ENCODE measurements around the gene FUT1. TPM values are rescaled to one million over a fixed set of nuclear protein-coding genes. Genes with fewer than 3 reads are reported as not detected.
A peak's percentile ranks its signal among the peaks of the same experiment; 100 is the strongest.

The FUT1 gene
- total and polyA plus RNA-seq, 2 of the 8 experiments (the other 6 are each of a cell fraction or from before 2014, with no cell fraction given), result 7.4 to 12.9 TPM

DNA sequence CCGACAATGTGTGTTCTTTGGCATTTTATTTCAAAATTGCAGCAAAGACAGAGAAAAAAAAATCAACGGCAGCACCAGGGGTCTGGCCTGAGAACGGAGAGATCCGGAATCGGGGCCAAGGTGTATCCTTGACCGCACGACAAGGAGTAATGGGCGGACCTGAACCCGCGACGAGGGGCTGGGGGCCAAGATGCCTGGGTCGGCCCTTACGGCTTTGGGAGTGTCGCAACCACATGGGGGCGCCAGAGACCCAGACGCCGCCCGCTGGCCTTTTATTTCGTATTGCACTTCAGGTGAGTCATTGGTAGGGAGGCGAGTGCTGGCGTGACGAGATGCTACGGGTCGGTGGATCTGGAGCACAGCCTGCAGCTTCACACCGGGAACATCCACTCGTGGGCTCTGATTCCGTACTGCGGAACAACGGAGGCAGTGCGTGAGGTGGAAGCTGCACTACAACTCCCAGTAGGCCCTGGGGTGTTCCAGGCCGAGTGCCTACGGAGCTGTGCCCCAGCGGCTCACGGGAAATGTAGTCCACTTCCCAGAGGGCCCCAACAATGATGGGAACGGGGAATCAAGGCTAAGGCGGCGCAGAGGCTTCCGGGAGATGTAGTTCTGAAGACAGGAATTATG, 42.7 kb upstream of the FUT1 start (continued):
- TF ChIP-seq, protein P1, sequence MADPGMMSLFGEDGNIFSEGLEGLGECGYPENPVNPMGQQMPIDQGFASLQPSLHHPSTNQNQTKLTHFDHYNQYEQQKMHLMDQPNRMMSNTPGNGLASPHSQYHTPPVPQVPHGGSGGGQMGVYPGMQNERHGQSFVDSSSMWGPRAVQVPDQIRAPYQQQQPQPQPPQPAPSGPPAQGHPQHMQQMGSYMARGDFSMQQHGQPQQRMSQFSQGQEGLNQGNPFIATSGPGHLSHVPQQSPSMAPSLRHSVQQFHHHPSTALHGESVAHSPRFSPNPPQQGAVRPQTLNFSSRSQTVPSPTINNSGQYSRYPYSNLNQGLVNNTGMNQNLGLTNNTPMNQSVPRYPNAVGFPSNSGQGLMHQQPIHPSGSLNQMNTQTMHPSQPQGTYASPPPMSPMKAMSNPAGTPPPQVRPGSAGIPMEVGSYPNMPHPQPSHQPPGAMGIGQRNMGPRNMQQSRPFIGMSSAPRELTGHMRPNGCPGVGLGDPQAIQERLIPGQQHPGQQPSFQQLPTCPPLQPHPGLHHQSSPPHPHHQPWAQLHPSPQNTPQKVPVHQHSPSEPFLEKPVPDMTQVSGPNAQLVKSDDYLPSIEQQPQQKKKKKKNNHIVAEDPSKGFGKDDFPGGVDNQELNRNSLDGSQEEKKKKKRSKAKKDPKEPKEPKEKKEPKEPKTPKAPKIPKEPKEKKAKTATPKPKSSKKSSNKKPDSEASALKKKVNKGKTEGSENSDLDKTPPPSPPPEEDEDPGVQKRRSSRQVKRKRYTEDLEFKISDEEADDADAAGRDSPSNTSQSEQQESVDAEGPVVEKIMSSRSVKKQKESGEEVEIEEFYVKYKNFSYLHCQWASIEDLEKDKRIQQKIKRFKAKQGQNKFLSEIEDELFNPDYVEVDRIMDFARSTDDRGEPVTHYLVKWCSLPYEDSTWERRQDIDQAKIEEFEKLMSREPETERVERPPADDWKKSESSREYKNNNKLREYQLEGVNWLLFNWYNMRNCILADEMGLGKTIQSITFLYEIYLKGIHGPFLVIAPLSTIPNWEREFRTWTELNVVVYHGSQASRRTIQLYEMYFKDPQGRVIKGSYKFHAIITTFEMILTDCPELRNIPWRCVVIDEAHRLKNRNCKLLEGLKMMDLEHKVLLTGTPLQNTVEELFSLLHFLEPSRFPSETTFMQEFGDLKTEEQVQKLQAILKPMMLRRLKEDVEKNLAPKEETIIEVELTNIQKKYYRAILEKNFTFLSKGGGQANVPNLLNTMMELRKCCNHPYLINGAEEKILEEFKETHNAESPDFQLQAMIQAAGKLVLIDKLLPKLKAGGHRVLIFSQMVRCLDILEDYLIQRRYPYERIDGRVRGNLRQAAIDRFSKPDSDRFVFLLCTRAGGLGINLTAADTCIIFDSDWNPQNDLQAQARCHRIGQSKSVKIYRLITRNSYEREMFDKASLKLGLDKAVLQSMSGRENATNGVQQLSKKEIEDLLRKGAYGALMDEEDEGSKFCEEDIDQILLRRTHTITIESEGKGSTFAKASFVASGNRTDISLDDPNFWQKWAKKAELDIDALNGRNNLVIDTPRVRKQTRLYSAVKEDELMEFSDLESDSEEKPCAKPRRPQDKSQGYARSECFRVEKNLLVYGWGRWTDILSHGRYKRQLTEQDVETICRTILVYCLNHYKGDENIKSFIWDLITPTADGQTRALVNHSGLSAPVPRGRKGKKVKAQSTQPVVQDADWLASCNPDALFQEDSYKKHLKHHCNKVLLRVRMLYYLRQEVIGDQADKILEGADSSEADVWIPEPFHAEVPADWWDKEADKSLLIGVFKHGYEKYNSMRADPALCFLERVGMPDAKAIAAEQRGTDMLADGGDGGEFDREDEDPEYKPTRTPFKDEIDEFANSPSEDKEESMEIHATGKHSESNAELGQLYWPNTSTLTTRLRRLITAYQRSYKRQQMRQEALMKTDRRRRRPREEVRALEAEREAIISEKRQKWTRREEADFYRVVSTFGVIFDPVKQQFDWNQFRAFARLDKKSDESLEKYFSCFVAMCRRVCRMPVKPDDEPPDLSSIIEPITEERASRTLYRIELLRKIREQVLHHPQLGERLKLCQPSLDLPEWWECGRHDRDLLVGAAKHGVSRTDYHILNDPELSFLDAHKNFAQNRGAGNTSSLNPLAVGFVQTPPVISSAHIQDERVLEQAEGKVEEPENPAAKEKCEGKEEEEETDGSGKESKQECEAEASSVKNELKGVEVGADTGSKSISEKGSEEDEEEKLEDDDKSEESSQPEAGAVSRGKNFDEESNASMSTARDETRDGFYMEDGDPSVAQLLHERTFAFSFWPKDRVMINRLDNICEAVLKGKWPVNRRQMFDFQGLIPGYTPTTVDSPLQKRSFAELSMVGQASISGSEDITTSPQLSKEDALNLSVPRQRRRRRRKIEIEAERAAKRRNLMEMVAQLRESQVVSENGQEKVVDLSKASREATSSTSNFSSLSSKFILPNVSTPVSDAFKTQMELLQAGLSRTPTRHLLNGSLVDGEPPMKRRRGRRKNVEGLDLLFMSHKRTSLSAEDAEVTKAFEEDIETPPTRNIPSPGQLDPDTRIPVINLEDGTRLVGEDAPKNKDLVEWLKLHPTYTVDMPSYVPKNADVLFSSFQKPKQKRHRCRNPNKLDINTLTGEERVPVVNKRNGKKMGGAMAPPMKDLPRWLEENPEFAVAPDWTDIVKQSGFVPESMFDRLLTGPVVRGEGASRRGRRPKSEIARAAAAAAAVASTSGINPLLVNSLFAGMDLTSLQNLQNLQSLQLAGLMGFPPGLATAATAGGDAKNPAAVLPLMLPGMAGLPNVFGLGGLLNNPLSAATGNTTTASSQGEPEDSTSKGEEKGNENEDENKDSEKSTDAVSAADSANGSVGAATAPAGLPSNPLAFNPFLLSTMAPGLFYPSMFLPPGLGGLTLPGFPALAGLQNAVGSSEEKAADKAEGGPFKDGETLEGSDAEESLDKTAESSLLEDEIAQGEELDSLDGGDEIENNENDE (IDR thresholded peaks at IDR 0.05; ENCODE audit: insufficient replicate concordance, low read length), result no peak
- TF ChIP-seq, protein P2, sequence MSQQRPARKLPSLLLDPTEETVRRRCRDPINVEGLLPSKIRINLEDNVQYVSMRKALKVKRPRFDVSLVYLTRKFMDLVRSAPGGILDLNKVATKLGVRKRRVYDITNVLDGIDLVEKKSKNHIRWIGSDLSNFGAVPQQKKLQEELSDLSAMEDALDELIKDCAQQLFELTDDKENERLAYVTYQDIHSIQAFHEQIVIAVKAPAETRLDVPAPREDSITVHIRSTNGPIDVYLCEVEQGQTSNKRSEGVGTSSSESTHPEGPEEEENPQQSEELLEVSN (IDR thresholded peaks at IDR 0.05), result no peak
- TF ChIP-seq NRF1 (IDR thresholded peaks at IDR 0.05; ENCODE audit: low read depth, low read length), result no peak
- TF ChIP-seq MAFK (IDR thresholded peaks at IDR 0.05; ENCODE audit: low read depth, low read length), result peak; percentile 26; the same call in 1 of the 2 replicates
- TF ChIP-seq YY1 (IDR thresholded peaks at IDR 0.05; ENCODE audit: low read depth, low read length), result peak; percentile 65; the same call in 1 of the 2 replicates
- no peak for TF ChIP-seq HDAC6 (IDR thresholded peaks at IDR 0.05; ENCODE audit: low read depth, low read length)
- no peak for TF ChIP-seq JUN (IDR thresholded peaks at IDR 0.05; ENCODE audit: low read depth, low read length)
- peak; percentile 43 for TF ChIP-seq CTBP2 (IDR thresholded peaks at IDR 0.05; ENCODE audit: borderline replicate concordance, insufficient read depth, insufficient read length, low read length)
- no peak for TF ChIP-seq GABPA (IDR thresholded peaks at IDR 0.05; ENCODE audit: borderline replicate concordance, insufficient read depth, low read length)
- no peak for TF ChIP-seq TCF12 (IDR thresholded peaks at IDR 0.05; ENCODE audit: low read depth, low read length)

Data from H1 (cell line).